Stomach smooth muscle (tissue), 2 donors: ENCODE data around the gene IRAK2.

ENCODE experiments used
- H3K27ac ChIP-seq: one replicate; pipeline ENCODE4 v1.7.0; 2013; ENCODE audit warnings: mild to moderate bottlenecking, low read length, inconsistent platforms
- H3K27me3 ChIP-seq, 2 donors: one replicate each; pipeline ENCODE4 v1.7.0; 2013; ENCODE audit warnings: low read length in 2 of 2; ENCODE audit not compliant: insufficient read depth in 2 of 2, control insufficient read depth in 1 of 2
- H3K36me3 ChIP-seq, 2 donors: one replicate each; pipeline ENCODE4 v1.7.0; 2013; ENCODE audit warnings: low read length in 2 of 2; ENCODE audit not compliant: control insufficient read depth in 2 of 2, insufficient read depth in 2 of 2
- H3K4me1 ChIP-seq: one replicate; pipeline ENCODE4 v1.7.0; 2013; ENCODE audit warnings: low read length; ENCODE audit not compliant: control insufficient read depth, insufficient read depth
- H3K4me3 ChIP-seq, 2 donors: one replicate each; pipeline ENCODE4 v1.7.0; 2013; ENCODE audit warnings: low read length in 2 of 2
- H3K9ac ChIP-seq, 2 donors: one replicate each; pipeline ENCODE4 v1.7.0; 2013; ENCODE audit warnings: low read length in 2 of 2, mild to moderate bottlenecking in 1 of 2
- H3K9me3 ChIP-seq, 2 donors: one replicate each; pipeline ENCODE4 v1.7.0; 2013; ENCODE audit warnings: low read length in 2 of 2; ENCODE audit not compliant: control insufficient read depth in 2 of 2
- donor health status: healthy.
- donor health status: Pancreatic carcinoma.

Gene IRAK2

GRCh38 chr3:10228248-10228950, 63.7 kb downstream of the IRAK2 start:
- peaks cover 0 to 6% of the 10 kb centered on the region in 2 donors for H3K36me3 ChIP-seq
- no peaks in the 10 kb centered on the region for H3K9me3 ChIP-seq
- H3K4me1 ChIP-seq: no peaks in the 10 kb centered on the region
- H3K9ac ChIP-seq: no peak overlapping the region
- no peak overlapping the region for H3K4me3 ChIP-seq
- H3K27ac ChIP-seq: no peak overlapping the region
- no peaks in the 10 kb centered on the region for H3K27me3 ChIP-seq

GRCh38 chr3:10229576-10229975, 64.9 kb downstream of the IRAK2 start:
- Histone ChIP-seq H3K4me3 (no peak overlapping the region), H3K4me1 (no peaks in the 10 kb centered on the region), H3K9me3 (no peaks in the 10 kb centered on the region), H3K27ac (no peak overlapping the region), H3K27me3 (no peaks in the 10 kb centered on the region), H3K36me3 (peaks cover 0 to 6% of the 10 kb centered on the region in 2 donors), H3K9ac (no peak overlapping the region)

GRCh38 chr3:10232137-10232536, 67.4 kb downstream of the IRAK2 start:
- peaks cover 4 to 16% of the 10 kb centered on the region in 2 donors for H3K36me3 ChIP-seq
- no peak overlapping the region for H3K27ac ChIP-seq
- H3K9me3 ChIP-seq: no peaks in the 10 kb centered on the region
- no peak overlapping the region for H3K9ac ChIP-seq
- H3K4me1 ChIP-seq: no peaks in the 10 kb centered on the region
- H3K4me3 ChIP-seq: no peak overlapping the region
- no peaks in the 10 kb centered on the region for H3K27me3 ChIP-seq

GRCh38 chr3:10233988-10234387, 69.3 kb downstream of the IRAK2 start:
- Histone ChIP-seq H3K9me3 (no peaks in the 10 kb centered on the region), H3K9ac (no peak overlapping the region), H3K4me3 (no peak overlapping the region), H3K27me3 (no peaks in the 10 kb centered on the region), H3K4me1 (no peaks in the 10 kb centered on the region), H3K27ac (no peak overlapping the region), H3K36me3 (peaks cover 8 to 20% of the 10 kb centered on the region in 2 donors)

GRCh38 chr3:10234526-10235230, 70.0 kb downstream of the IRAK2 start:
- H3K36me3 ChIP-seq: peaks cover 10 to 22% of the 10 kb centered on the region in 2 donors
- no peaks in the 10 kb centered on the region for H3K4me1 ChIP-seq
- H3K27ac ChIP-seq: no peak overlapping the region
- H3K9ac ChIP-seq: no peak overlapping the region
- H3K4me3 ChIP-seq: no peak overlapping the region
- no peaks in the 10 kb centered on the region for H3K9me3 ChIP-seq
- H3K27me3 ChIP-seq: no peaks in the 10 kb centered on the region

GRCh38 chr3:10235551-10235950, 70.8 kb downstream of the IRAK2 start:
- H3K27ac ChIP-seq: no peak overlapping the region
- no peaks in the 10 kb centered on the region for H3K27me3 ChIP-seq
- no peaks in the 10 kb centered on the region for H3K4me1 ChIP-seq
- H3K9ac ChIP-seq: no peak overlapping the region
- no peaks in the 10 kb centered on the region for H3K9me3 ChIP-seq
- H3K36me3 ChIP-seq: peaks cover 10 to 22% of the 10 kb centered on the region in 2 donors
- no peak overlapping the region for H3K4me3 ChIP-seq

GRCh38 chr3:10238345-10239183, 73.8 kb downstream of the IRAK2 start:
- Histone ChIP-seq H3K4me1 (no peaks in the 10 kb centered on the region), H3K9ac (no peak overlapping the region), H3K4me3 (no peak overlapping the region), H3K27me3 (no peaks in the 10 kb centered on the region), H3K9me3 (no peaks in the 10 kb centered on the region), H3K36me3 (peaks cover 10 to 24% of the 10 kb centered on the region in 2 donors), H3K27ac (no peak overlapping the region)

- H3K27me3 ChIP-seq: no peaks in the 10 kb centered on the region
- H3K27ac ChIP-seq: no peak overlapping the region
- H3K4me3 ChIP-seq: no peak overlapping the region
- H3K4me1 ChIP-seq: no peaks in the 10 kb centered on the region
- H3K36me3 ChIP-seq: peaks cover 9 to 15% of the 10 kb centered on the region in 2 donors
- H3K9ac ChIP-seq: no peak overlapping the region
- H3K9me3 ChIP-seq: peaks cover 0 to 2% of the 10 kb centered on the region in 2 donors
Measured at GRCh38 chr3:10240799-10241198, 76.1 kb downstream of the IRAK2 start.

GRCh38 chr3:10242182-10243065, 77.7 kb downstream of the IRAK2 start:
- Histone ChIP-seq H3K4me1 (no peaks in the 10 kb centered on the region), H3K36me3 (peaks cover 6 to 12% of the 10 kb centered on the region in 2 donors), H3K9ac (no peak overlapping the region), H3K4me3 (no peak overlapping the region), H3K27ac (no peak overlapping the region), H3K9me3 (peaks cover 0 to 2% of the 10 kb centered on the region in 2 donors), H3K27me3 (no peaks in the 10 kb centered on the region)

- Histone ChIP-seq H3K27ac (no peak overlapping the region), H3K4me3 (no peak overlapping the region), H3K27me3 (no peaks in the 10 kb centered on the region)
Measured at GRCh38 chr3:10244009-10244408, 79.3 kb downstream of the IRAK2 start.

More at GRCh38 chr3:10244009-10244408, 79.3 kb downstream of the IRAK2 start:
- Histone ChIP-seq H3K4me1 (peaks cover 7% of the 10 kb centered on the region), H3K36me3 (peaks cover 2 to 4% of the 10 kb centered on the region in 2 donors), H3K9me3 (peaks cover 0 to 2% of the 10 kb centered on the region in 2 donors), H3K9ac (no peak overlapping the region)
